Pancreas (tissue), 10 donors: ENCODE data around the gene RFX3. TPM values are rescaled to one million over a fixed set of nuclear protein-coding genes. Genes with fewer than 3 reads are reported as not detected.
A peak's percentile ranks its signal among the peaks of the same experiment; 100 is the strongest.

Source experiments
- ATAC-seq, 4 donors: fragments of 200-7000 bp; cut with Tn5 transposase; one replicate each; pipeline versions ENCODE4 v1.8.0 to v1.9.1; 2020; ENCODE audit warnings: mild to moderate bottlenecking in 4 of 4, moderate library complexity in 4 of 4
- DNase-seq, 6 donors: peaks; one replicate each; pipeline ENCODE4 v3.0.0-alpha.2; 2020
- FAIRE-seq: peaks from 2 replicates; lab custom pipeline; 2012; peaks lifted over from hg19 to GRCh38; lab: Jason Lieb, UNC
- H3K27ac ChIP-seq, 4 donors: fragments of 200-600 bp; sonication (generic); 1 replicate in 3 of 4; 2 replicates in 1 of 4; pipeline versions ENCODE4 v1.5.0 to v1.8.0; 2020
- H3K27me3 ChIP-seq, 4 donors: fragments of 200-600 bp; one replicate each; pipeline ENCODE4 v1.8.0; 2021
- H3K36me3 ChIP-seq, 3 donors: fragments of 200-600 bp; sonication (generic) in 1 of 3; one replicate each; pipeline versions ENCODE4 v1.5.0 to v1.8.0; 2020 to 2021
- H3K4me1 ChIP-seq, 3 donors: fragments of 200-600 bp; one replicate each; pipeline ENCODE4 v1.8.0; 2021
- H3K4me3 ChIP-seq, 4 donors: fragments of 200-600 bp; sonication (generic) in 2 of 4; one replicate each; pipeline versions ENCODE4 v1.5.0 to v1.8.0; 2020 to 2021
- H3K9me3 ChIP-seq, 4 donors: fragments of 200-600 bp; one replicate each; pipeline ENCODE4 v1.8.0; 2021
- CTCF ChIP-seq, 4 donors: fragments of 200-600 bp; sonication (generic) in 3 of 4; IDR thresholded peaks; one replicate each; pipeline versions ENCODE4 v1.5.0 to v1.8.0; 2021; ENCODE audit warnings: antibody characterized with exemption in 4 of 4
- WGBS, 2 donors: extraction: QIAGEN DNeasy Blood & Tissue Kit; methylation state at CpG; one replicate each; pipeline ENCODE4 v1.1.7; 2013; 5-methylcytosine and 5-hydroxymethylcytosine counted together
- intact Hi-C, 3 donors: fragments of 100-400 bp; cut with DNase I; formaldehyde crosslinking; loops; one replicate each; pipeline versions ENCODE4 v1.11.1 to v1.14.2; 2022
- polyA plus RNA-seq, 2 donors: library from polyadenylated mRNA; stranded (reverse); fragments of 200-250 nt; gene quantifications; one replicate each; pipeline ENCODE4 v1.2.3, GENCODE V29; 2013
- total RNA-seq, 6 donors: library from RNA; stranded (reverse); fragmentation: NEBNext Ultra II Directional in 4 of 6; extraction: Animal tissue kit (Norgen Biotek cat#: 25700) in 4 of 6; gene quantifications; one replicate each; pipeline versions ENCODE4 v1.2.1 to v1.2.4, GENCODE V29; 2021 to 2023
- donor health status: healthy with polysubstance abuse.
- donor health status: DM: no; HTN: no; CAD: no; lungs with moderate emphysema.
- donor health status: DM: no; HTN: no; CAD: no.
- donor health status: control.
- donor health status: control.
- donor health status: Bipolar disorder and iron deficiency.
- donor health status: DM: yes; HTN: yes; CAD: no.
- donor health status: DM: no; HTN: no; CAD: no.
- donor health status: DM: no; HTN: no; CAD: no.
- donor health status: DM: yes; HTN: yes; CAD: no.

RFX3 gene
- total and polyA plus RNA-seq, 8 donors, result 1.2 to 12.2 (median 5.0) TPM

GRCh38 chr9:3467593-3468219, 58.1 kb downstream of the RFX3 start:
- WGBS, 2 donors, result 56 to 64% methylated on average over 4 of the region's 4 CpGs
- intact Hi-C loops, result no loop called here
- Histone ChIP-seq H3K9me3 (no peaks in the 10 kb centered on the region), H3K27ac (no peak overlapping the region), H3K4me1 (peaks cover 0 to 5% (median 4%) of the 10 kb centered on the region in 3 donors), H3K36me3 (no peaks in the 10 kb centered on the region), H3K4me3 (no peak overlapping the region), H3K27me3 (no peaks in the 10 kb centered on the region)
- peak in 3 of 4 donors; percentile 29 to 61 (median 38) for TF ChIP-seq CTCF (IDR thresholded peaks at IDR 0.05)
- ATAC-seq, result peak; percentile 77 to 98 (median 98)
- no peak for FAIRE-seq
- peak in 5 of 6 donors; percentile 9 to 30 (median 25) for DNase-seq

GRCh38 chr9:3464033-3464638, 61.7 kb downstream of the RFX3 start:
- no peaks in the 10 kb centered on the region for H3K27me3 ChIP-seq
- DNase-seq (no peak), FAIRE-seq (no peak), ATAC-seq (no peak)
- no peak for TF ChIP-seq CTCF (IDR thresholded peaks at IDR 0.05)
- whole genome bisulfite sequencing, 2 donors, result 76 to 82% methylated on average over 6 of the region's 6 CpGs
- no peaks in the 10 kb centered on the region for H3K9me3 ChIP-seq
- H3K4me1 ChIP-seq, result peaks cover 0 to 5% (median 4%) of the 10 kb centered on the region in 3 donors
- no peak overlapping the region for H3K27ac ChIP-seq
- no peaks in the 10 kb centered on the region for H3K36me3 ChIP-seq
- intact Hi-C loops, result no loop called here
- H3K4me3 ChIP-seq, result no peak overlapping the region

GRCh38 chr9:3458806-3459475, 66.9 kb downstream of the RFX3 start:
- Histone ChIP-seq H3K9me3 (no peaks in the 10 kb centered on the region), H3K27ac (no peak overlapping the region), H3K27me3 (no peaks in the 10 kb centered on the region), H3K4me1 (no peaks in the 10 kb centered on the region), H3K36me3 (no peaks in the 10 kb centered on the region), H3K4me3 (no peak overlapping the region)
- DNase-seq (no peak), ATAC-seq (no peak), FAIRE-seq (no peak)
- WGBS, 2 donors, result 82 to 87% methylated on average over 3 of the region's 3 CpGs
- no peak for TF ChIP-seq CTCF (IDR thresholded peaks at IDR 0.05)
- intact Hi-C loops, result no loop called here

- intact Hi-C loops, result no loop called here
- no peak overlapping the region for H3K27ac ChIP-seq
- H3K4me1 ChIP-seq, result no peaks in the 10 kb centered on the region
- DNase-seq (no peak), ATAC-seq (no peak), FAIRE-seq (no peak)
- H3K4me3 ChIP-seq, result no peak overlapping the region
- TF ChIP-seq CTCF (IDR thresholded peaks at IDR 0.05), result no peak
- no peaks in the 10 kb centered on the region for H3K36me3 ChIP-seq
- no peaks in the 10 kb centered on the region for H3K9me3 ChIP-seq
- no peaks in the 10 kb centered on the region for H3K27me3 ChIP-seq
Measured at GRCh38 chr9:3457175-3457574, 68.6 kb downstream of the RFX3 start.

- TF ChIP-seq CTCF (IDR thresholded peaks at IDR 0.05), result no peak
Measured at GRCh38 chr9:3455717-3456116, 70.1 kb downstream of the RFX3 start.

More at GRCh38 chr9:3455717-3456116, 70.1 kb downstream of the RFX3 start:
- ATAC-seq, result no peak
- Histone ChIP-seq H3K27me3 (no peaks in the 10 kb centered on the region), H3K36me3 (no peaks in the 10 kb centered on the region), H3K9me3 (no peaks in the 10 kb centered on the region), H3K27ac (no peak overlapping the region), H3K4me1 (no peaks in the 10 kb centered on the region), H3K4me3 (no peak overlapping the region)
- FAIRE-seq, result no peak
- WGBS, 2 donors, result 93 to 95% methylated on average over 3 of the region's 3 CpGs
- no peak for DNase-seq
- intact Hi-C loops, result no loop called here
